ENCODE results near the gene TNIP3. TPM values are rescaled to one million over a fixed set of nuclear protein-coding genes. Genes with fewer than 3 reads are reported as not detected.

Gene TNIP3
- total RNA-seq, 1 donor from 2014 or later: not detected

GRCh38 chr4:121114756-121115155 is 49.4 kb downstream of the TNIP3 start:
- Mint-ChIP-seq H3K4me3 (ENCODE audit: low read depth) (no peak overlapping the region), H3K4me1 (ENCODE audit: low read depth) (peaks cover 4% of the 10 kb centered on the region), H3K27me3 (no peaks in the 10 kb centered on the region), H3K27ac (no peak overlapping the region), H3K9me3 (ENCODE audit: low read depth) (no peaks in the 10 kb centered on the region), H3K36me3 (ENCODE audit: insufficient read depth) (no peaks in the 10 kb centered on the region)
- no peak for DNase-seq (ENCODE audit: low spot score, unreplicated experiment)
- no peak for TF ChIP-seq CTCF (IDR thresholded peaks at IDR 0.05; ENCODE audit: unreplicated experiment)

- Mint-ChIP-seq H3K4me1 (ENCODE audit: low read depth) (peaks cover 4% of the 10 kb centered on the region), H3K27me3 (peaks cover 3% of the 10 kb centered on the region), H3K27ac (no peak overlapping the region), H3K4me3 (ENCODE audit: low read depth) (no peak overlapping the region), H3K36me3 (ENCODE audit: insufficient read depth) (no peaks in the 10 kb centered on the region), H3K9me3 (ENCODE audit: low read depth) (no peaks in the 10 kb centered on the region)
- DNase-seq (ENCODE audit: low spot score, unreplicated experiment): no peak
- TF ChIP-seq CTCF (IDR thresholded peaks at IDR 0.05; ENCODE audit: unreplicated experiment): peak; percentile 43
Measured at GRCh38 chr4:121112530-121112929, 51.6 kb downstream of the TNIP3 start.

GRCh38 chr4:121108557-121108956 is 55.6 kb downstream of the TNIP3 start:
- no peak for TF ChIP-seq CTCF (IDR thresholded peaks at IDR 0.05; ENCODE audit: unreplicated experiment)
- Mint-ChIP-seq H3K4me1 (ENCODE audit: low read depth) (peaks cover 6% of the 10 kb centered on the region), H3K27ac (no peak overlapping the region), H3K4me3 (ENCODE audit: low read depth) (no peak overlapping the region), H3K9me3 (ENCODE audit: low read depth) (no peaks in the 10 kb centered on the region), H3K36me3 (ENCODE audit: insufficient read depth) (no peaks in the 10 kb centered on the region), H3K27me3 (peaks cover 14% of the 10 kb centered on the region)
- no peak for DNase-seq (ENCODE audit: low spot score, unreplicated experiment)

GRCh38 chr4:121107507-121107906 is 56.6 kb downstream of the TNIP3 start:
- no peak for DNase-seq (ENCODE audit: low spot score, unreplicated experiment)
- Mint-ChIP-seq H3K36me3 (ENCODE audit: insufficient read depth) (no peaks in the 10 kb centered on the region), H3K4me3 (ENCODE audit: low read depth) (no peak overlapping the region), H3K4me1 (ENCODE audit: low read depth) (peaks cover 6% of the 10 kb centered on the region), H3K27me3 (peaks cover 19% of the 10 kb centered on the region), H3K9me3 (ENCODE audit: low read depth) (no peaks in the 10 kb centered on the region), H3K27ac (no peak overlapping the region)
- TF ChIP-seq CTCF (IDR thresholded peaks at IDR 0.05; ENCODE audit: unreplicated experiment): no peak

GRCh38 chr4:121100093-121100775 is 63.9 kb downstream of the TNIP3 start:
- Mint-ChIP-seq H3K36me3 (ENCODE audit: insufficient read depth) (peaks cover 2% of the 10 kb centered on the region), H3K27ac (no peak overlapping the region), H3K4me1 (ENCODE audit: low read depth) (peaks cover 9% of the 10 kb centered on the region), H3K4me3 (ENCODE audit: low read depth) (no peak overlapping the region), H3K27me3 (peaks cover 4% of the 10 kb centered on the region), H3K9me3 (ENCODE audit: low read depth) (peaks cover 3% of the 10 kb centered on the region)
- no peak for DNase-seq (ENCODE audit: low spot score, unreplicated experiment)
- TF ChIP-seq CTCF (IDR thresholded peaks at IDR 0.05; ENCODE audit: unreplicated experiment): no peak
